ENCODE data around the gene CHN2. TPM values are rescaled to one million over a fixed set of nuclear protein-coding genes. Genes with fewer than 3 reads are reported as not detected.

The CHN2 gene
- total RNA-seq, 1 experiment from 2014 or later, result 2.1 TPM

DNA sequence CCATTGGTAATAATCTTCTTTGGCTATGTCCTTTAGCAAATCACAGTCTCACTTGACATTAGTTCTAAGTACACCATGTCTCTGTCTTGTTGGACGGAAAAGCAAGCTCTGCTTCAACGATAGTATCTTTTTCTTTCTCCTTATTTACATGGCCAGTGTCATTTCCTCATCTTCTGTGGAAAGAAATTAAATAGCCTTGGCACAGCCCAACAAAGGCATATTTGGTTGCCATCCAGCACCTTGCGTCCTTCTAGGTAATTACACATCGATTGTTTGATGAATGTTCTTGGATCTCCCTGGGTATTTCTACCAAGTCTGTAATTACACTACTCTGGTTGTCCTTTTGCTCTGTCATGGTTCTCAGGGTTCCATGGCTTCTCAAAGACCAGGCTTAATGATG, 183.1 kb downstream of the CHN2 start:
- Histone ChIP-seq H2AFZ (ENCODE audit: low read depth, low read length, poor library complexity, severe bottlenecking) (no peak overlapping the region), H3K4me2 (ENCODE audit: low read length) (no peak overlapping the region), H3K4me1 (ENCODE audit: control insufficient read depth in 1 of 2, insufficient read depth in 2 of 2, low read length in 2 of 2) (peaks cover 14 to 24% of the 10 kb centered on the region in 2 experiments), H3K9ac (ENCODE audit: low read length) (no peak overlapping the region), H3K27ac (ENCODE audit: low read depth, low read length) (no peak overlapping the region), H4K20me1 (ENCODE audit: insufficient read depth) (no peaks in the 10 kb centered on the region), H3K36me3 (ENCODE audit: control insufficient read depth in 1 of 2, insufficient read depth in 2 of 2, low read length in 2 of 2) (no peaks in the 10 kb centered on the region), H3K27me3 (ENCODE audit: insufficient read depth, low read length) (no peaks in the 10 kb centered on the region), H3K9me2 (ENCODE audit: insufficient read depth) (no peaks in the 10 kb centered on the region), H3K9me3 (ENCODE audit: control insufficient read depth in 1 of 2, insufficient read depth in 1 of 2, low read depth in 1 of 2, low read length in 2 of 2) (no peaks in the 10 kb centered on the region), H3K79me2 (ENCODE audit: insufficient read depth, low read length) (no peaks in the 10 kb centered on the region), H3K4me3 (replicated peaks in 1 of 2; ENCODE audit: low read depth in 1 of 2, low read length in 2 of 2) (no peak overlapping the region)
- RAD21 ChIA-PET (ENCODE audit: low non-redundant PET in 1 of 2, low total read pairs in 2 of 2, uncharacterized antibody in 2 of 2, unreplicated experiment in 2 of 2), result no interaction called here
- DNase-seq (ENCODE audit: low read depth, low spot score) (no peak), ATAC-seq (no peak)
- no TSS peak for BruUV-seq (replicated peaks)
- intact Hi-C loops (cut with micrococcal nuclease), result no loop called here
- TF ChIP-seq ZNF274 (IDR thresholded peaks at IDR 0.05; ENCODE audit: low read depth, low read length) (no peak), EZH2phosphoT487 (IDR thresholded peaks at IDR 0.05; ENCODE audit: borderline replicate concordance) (no peak), SIN3A (IDR thresholded peaks at IDR 0.05; ENCODE audit: low read depth) (no peak), CEBPB (IDR thresholded peaks at IDR 0.05; ENCODE audit: low read depth) (no peak), YY1 (IDR thresholded peaks at IDR 0.05; ENCODE audit: extremely low read depth, insufficient replicate concordance, low read depth, low read length) (no peak), POLR2A (IDR thresholded peaks at IDR 0.05; ENCODE audit: borderline replicate concordance, extremely low read depth, insufficient read depth, insufficient read length) (no peak), JUND (IDR thresholded peaks at IDR 0.05) (no peak), ELF1 (IDR thresholded peaks at IDR 0.05; ENCODE audit: borderline replicate concordance, low read depth) (no peak)
- TF ChIP-seq, protein P1, sequence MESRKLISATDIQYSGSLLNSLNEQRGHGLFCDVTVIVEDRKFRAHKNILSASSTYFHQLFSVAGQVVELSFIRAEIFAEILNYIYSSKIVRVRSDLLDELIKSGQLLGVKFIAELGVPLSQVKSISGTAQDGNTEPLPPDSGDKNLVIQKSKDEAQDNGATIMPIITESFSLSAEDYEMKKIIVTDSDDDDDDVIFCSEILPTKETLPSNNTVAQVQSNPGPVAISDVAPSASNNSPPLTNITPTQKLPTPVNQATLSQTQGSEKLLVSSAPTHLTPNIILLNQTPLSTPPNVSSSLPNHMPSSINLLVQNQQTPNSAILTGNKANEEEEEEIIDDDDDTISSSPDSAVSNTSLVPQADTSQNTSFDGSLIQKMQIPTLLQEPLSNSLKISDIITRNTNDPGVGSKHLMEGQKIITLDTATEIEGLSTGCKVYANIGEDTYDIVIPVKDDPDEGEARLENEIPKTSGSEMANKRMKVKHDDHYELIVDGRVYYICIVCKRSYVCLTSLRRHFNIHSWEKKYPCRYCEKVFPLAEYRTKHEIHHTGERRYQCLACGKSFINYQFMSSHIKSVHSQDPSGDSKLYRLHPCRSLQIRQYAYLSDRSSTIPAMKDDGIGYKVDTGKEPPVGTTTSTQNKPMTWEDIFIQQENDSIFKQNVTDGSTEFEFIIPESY (IDR thresholded peaks at IDR 0.05; ENCODE audit: extremely low read depth, insufficient replicate concordance, low read length), result no peak
- TF ChIP-seq, protein P2, sequence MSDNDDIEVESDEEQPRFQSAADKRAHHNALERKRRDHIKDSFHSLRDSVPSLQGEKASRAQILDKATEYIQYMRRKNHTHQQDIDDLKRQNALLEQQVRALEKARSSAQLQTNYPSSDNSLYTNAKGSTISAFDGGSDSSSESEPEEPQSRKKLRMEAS (IDR thresholded peaks at IDR 0.05), result no peak
- TF ChIP-seq, protein P3, sequence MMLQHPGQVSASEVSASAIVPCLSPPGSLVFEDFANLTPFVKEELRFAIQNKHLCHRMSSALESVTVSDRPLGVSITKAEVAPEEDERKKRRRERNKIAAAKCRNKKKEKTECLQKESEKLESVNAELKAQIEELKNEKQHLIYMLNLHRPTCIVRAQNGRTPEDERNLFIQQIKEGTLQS (IDR thresholded peaks at IDR 0.05), result no peak
- POLR2A ChIA-PET, result no interaction called here
- CTCF ChIA-PET, result no interaction called here

All from HCT116 (cell line).